ENCODE results near the gene EXOC3L4.
A peak's percentile ranks its signal among the peaks of the same experiment; 100 is the strongest.
"Not testable (repeated sequence)": the region's sequence is repeated elsewhere in the genome, so short reads cannot be mapped to it uniquely, and the experiment has no call there.

Gene EXOC3L4

GRCh38 chr14:103103461-103104388 lies 9.2 kb downstream of the EXOC3L4 start:
- DNase-seq, result peak in 1 of 58 donors; percentile 7

DNA sequence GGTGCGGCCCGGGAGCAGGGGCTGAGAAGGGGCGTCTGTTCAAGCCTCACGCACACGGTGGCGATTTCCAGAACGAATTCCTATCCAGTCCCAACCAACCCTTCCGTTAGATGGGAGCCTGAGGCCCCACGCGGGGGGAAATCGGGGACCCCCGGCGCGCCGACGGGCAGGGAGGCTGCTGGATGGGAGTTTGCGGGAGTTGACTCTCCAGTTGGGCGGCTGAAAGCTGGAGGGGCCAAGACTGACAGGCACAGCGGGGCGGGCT lies 9.8 kb downstream of the EXOC3L4 start:
- no peak for DNase-seq

DNA sequence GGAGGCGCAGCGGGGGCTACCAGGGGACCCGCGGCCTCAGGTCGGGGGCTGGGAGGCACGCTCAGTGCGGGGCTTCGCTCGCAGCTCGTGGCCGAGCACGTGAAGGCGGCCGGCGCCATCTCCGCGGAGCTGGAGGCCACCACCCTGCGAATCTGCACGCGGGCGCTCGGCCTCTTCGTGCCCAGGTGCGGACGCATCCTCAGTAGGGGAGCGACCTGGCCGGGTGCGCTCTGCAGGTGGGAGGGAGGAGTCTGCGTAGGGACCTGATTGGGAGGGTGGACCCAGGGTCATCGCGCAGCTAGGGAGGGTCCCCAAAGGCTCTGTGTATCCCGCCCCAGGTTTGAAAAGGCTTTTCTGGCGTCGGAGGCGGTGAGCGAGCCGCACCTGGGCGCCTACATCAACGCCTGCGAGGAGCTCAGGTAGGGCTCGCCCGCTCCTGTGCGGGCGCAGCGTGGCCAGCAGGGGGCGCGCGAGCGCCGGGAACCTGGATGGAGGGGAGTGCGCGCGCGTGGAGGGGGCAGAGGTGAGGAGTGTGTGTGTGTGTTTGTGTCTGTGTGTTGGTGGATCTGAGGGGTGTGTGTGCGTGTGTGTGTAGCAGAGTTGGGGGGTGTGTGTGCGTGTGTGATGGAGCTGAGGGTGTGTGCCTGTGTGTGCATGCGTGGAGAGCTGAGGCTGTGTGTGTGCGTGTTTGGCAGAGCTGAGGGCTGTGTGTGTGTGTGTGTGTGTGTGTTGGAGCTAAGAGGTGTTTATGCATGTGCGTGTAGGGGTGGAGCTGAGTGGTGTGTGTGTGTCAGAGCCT lies 10.3 kb downstream of the EXOC3L4 start:
- peak in 27 of 58 donors; percentile 13 to 67 (median 33) for DNase-seq

GRCh38 chr14:103105580-103106150 lies 11.1 kb downstream of the EXOC3L4 start:
- DNase-seq, result no peak

- DNase-seq, result no peak
Measured at GRCh38 chr14:103107455-103107854, 12.9 kb downstream of the EXOC3L4 start.

- DNase-seq, result no peak
Measured at GRCh38 chr14:103107941-103108748, 13.6 kb downstream of the EXOC3L4 start.

- DNase-seq, result peak in 1 of 58 donors; percentile 13
Measured at GRCh38 chr14:103108749-103109207, 14.3 kb downstream of the EXOC3L4 start.

GRCh38 chr14:103109535-103110441 lies 15.3 kb downstream of the EXOC3L4 start:
- peak in 1 of 58 donors; percentile 8 for DNase-seq

- no peak for DNase-seq
Measured at GRCh38 chr14:103110681-103111231, 16.2 kb downstream of the EXOC3L4 start.

DNA sequence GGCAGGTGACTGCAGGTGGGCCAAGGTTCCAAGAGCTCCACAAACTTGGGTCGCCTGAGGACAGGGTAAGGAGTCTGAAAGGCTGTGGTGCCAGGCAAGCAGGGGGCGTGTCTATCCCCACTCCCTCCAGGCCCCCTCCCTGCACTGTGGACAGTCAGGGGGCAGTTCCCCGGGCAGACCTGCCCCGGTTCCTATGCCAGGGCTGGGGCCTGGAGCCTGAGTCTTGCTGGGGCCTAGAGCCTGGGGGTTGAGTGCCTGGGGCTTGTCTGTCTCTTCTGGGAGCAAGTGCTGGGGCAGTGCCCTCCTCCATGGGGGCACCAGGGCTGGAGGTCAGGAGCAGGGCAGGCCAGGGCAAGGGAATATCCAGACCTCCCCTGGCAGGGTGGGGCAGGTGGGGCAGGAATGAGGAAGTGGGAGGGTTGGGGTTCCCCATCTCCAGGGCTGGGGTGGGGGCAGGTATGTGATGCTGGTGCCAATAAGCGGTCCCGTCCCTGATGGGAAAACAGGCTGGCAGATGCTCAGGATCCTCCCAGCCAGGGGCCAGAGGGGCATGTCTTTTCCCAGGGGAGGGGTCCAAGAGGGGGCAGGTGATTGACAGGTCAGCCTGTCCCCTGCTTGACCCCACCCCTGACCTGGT lies 16.8 kb downstream of the EXOC3L4 start:
- no peak for DNase-seq

DNA sequence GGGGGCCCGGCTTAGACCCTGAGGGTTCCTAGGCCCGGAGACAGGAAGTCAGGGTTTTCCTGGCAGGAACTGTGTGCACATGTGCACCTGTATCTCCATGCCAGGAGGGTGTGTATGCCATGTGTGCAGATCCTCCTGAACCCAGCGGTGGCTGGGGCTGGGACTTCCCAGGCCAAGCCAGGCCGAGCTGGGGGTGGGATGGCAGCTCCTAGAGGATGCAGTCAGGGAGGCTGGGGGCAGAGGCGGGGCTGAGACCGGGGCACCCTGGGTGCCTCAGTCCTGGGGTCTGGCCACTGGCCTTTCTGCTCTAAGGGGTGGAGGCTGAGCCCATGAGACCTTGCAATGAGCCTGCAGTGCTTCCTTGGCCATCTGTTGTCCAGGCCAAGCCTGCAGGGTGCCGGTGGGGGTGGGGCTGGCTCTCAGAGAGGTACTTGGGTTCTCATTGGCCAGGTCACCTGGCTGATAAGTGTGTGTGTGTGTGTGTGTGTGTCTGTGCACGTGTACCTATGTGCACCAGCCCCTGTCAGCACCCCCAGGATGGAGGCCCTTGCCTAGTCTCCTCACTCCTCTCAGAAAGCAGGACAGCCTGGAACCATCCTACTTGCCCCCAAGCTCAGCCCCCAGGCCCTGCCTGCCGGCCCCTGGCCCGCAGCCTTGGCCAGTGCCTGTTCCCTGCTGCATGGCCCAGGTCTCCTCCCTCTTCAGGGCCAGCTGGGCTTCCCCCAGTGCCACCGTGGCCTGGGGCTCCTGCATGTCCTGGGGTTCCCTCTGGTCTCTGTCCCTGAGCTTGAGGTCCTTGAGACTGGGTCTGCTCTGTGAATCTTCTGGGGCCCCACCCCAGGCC lies 18.1 kb downstream of the EXOC3L4 start:
- DNase-seq, result no peak

GRCh38 chr14:103113303-103113702 lies 18.8 kb downstream of the EXOC3L4 start:
- no peak for DNase-seq

DNA sequence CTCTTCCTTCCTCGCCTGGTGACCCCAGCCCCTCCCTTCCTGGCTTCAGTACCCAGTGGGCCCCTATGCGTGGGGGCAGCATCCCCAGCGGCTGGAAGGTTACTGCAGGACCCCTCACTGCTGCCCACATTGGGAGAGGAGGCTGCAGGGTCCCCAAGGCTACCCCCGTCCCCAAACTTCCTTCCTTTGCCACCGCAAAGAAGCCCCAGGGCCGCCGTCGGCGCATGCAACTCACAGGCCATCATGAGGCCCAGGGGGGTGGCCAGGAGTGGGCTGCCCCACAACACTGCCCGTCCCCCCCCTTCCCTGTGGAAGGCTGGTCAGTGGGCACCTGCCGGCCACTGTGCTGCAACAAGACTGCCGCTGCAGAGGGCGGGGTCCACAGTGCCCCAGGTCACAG lies 19.2 kb downstream of the EXOC3L4 start:
- DNase-seq, result no peak

GRCh38 chr14:103115086-103115679 lies 20.7 kb downstream of the EXOC3L4 start:
- DNase-seq, result not testable (repeated sequence)

- no peak for DNase-seq
Measured at GRCh38 chr14:103115845-103116572, 21.5 kb downstream of the EXOC3L4 start.

DNA sequence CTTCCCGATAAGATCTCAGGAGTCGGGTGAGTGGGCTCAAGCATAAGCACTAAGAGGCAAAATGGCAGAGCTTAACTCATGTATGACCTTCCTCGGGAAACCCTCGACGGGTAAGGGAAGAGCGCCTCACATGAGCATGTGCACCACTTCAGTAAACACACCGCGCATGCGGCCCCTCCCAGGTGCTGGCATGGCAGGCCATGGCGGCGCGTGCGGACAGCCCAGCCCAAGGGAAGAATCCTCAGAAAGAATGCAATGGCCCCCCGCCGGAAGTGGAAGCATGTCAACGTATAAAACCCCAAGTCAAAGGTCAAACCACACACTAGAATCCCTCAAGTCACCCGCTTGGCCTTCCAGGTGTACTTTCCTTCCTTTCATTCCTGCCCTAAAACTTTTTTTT lies 22.1 kb downstream of the EXOC3L4 start:
- no peak for DNase-seq

GRCh38 chr14:103117499-103117898 lies 23.0 kb downstream of the EXOC3L4 start:
- DNase-seq, result not testable (repeated sequence)

Measured in anterior cingulate cortex (tissue), 58 donors.